Esophagus muscularis mucosa (tissue), 4 donors: ENCODE results near the gene CAMTA1.

Source experiments
- CTCF ChIP-seq, 3 experiments: fragments of 200-600 bp in 2 of 3; fragments of 450-650 bp in 1 of 3; sonication (generic) in 2 of 3; IDR thresholded peaks; one replicate each; pipeline ENCODE4 v1.5.1; 2017 to 2019; ENCODE audit warnings: antibody characterized with exemption in 3 of 3, mild to moderate bottlenecking in 2 of 3, moderate library complexity in 1 of 3
- EP300 ChIP-seq: sonication (generic); formaldehyde crosslinking; IDR thresholded peaks from one replicate; pipeline ENCODE4 v1.6.1; 2017; ENCODE audit warnings: antibody characterized with exemption
- POLR2A ChIP-seq: fragments of 450-650 bp; IDR thresholded peaks from one replicate; pipeline ENCODE4 v1.6.1; 2017; ENCODE audit warnings: antibody characterized with exemption, moderate library complexity, mild to moderate bottlenecking, low read depth
- POLR2AphosphoS5 ChIP-seq, 2 donors: sonication (generic); formaldehyde crosslinking; IDR thresholded peaks; one replicate each; pipeline ENCODE4 v1.6.1; 2017; ENCODE audit warnings: antibody characterized with exemption in 2 of 2

GRCh38 chr1:6962996-6963911 is 178.0 kb downstream of the CAMTA1 start:
- TF ChIP-seq POLR2A (no peak), CTCF (IDR thresholded peaks at IDR 0.05) (no peak), POLR2AphosphoS5 (IDR thresholded peaks at IDR 0.05) (no peak), EP300 (no peak)
